Keratinocyte (primary cell): ENCODE data around the gene APBB2. TPM values are rescaled to one million over a fixed set of nuclear protein-coding genes. Genes with fewer than 3 reads are reported as not detected.

ENCODE experiments used
- DNase-seq: peaks from one replicate; pipeline ENCODE4 v3.0.0-alpha.2; 2011; ENCODE audit warnings: low read depth, missing footprints, low spot score
- FAIRE-seq: peaks from 2 replicates; lab custom pipeline; 2011; peaks lifted over from hg19 to GRCh38; lab: Jason Lieb, UNC
- H2AFZ ChIP-seq: 2 replicates; pipeline ENCODE4 v1.6.0; 2012; ENCODE audit warnings: low read length, control low read depth, inconsistent platforms; ENCODE audit not compliant: control insufficient read depth
- H3K27ac ChIP-seq: 2 replicates; pipeline ENCODE4 v1.5.1; 2011; ENCODE audit warnings: low read length; ENCODE audit not compliant: control insufficient read depth, insufficient read depth
- H3K27me3 ChIP-seq: 3 replicates; pipeline ENCODE4 v1.6.0; 2011; ENCODE audit warnings: low read length; ENCODE audit not compliant: control insufficient read depth, insufficient read depth; ENCODE audit errors: extremely low read depth
- H3K36me3 ChIP-seq, 2 experiments: 2 replicates in 1 of 2; 3 replicates in 1 of 2; pipeline ENCODE4 v1.5.1; 2011; ENCODE audit warnings: low read length in 2 of 2, mild to moderate bottlenecking in 1 of 2; ENCODE audit not compliant: control insufficient read depth in 2 of 2, insufficient read depth in 2 of 2; ENCODE audit errors: extremely low read depth in 1 of 2
- H3K4me1 ChIP-seq: 3 replicates; pipeline ENCODE4 v1.5.1; 2011; ENCODE audit warnings: low read length; ENCODE audit not compliant: control insufficient read depth, insufficient read depth; ENCODE audit errors: extremely low read depth
- H3K4me2 ChIP-seq: 3 replicates; pipeline ENCODE4 v1.6.0; 2011; ENCODE audit warnings: low read depth, low read length; ENCODE audit not compliant: control insufficient read depth, insufficient read depth; ENCODE audit errors: extremely low read depth
- H3K4me3 ChIP-seq, 3 experiments: fragments of 200-600 bp in 1 of 3; sonication (generic) in 1 of 3; 2 replicates in 2 of 3; 3 replicates in 1 of 3; pipeline ENCODE4 v1.5.1; 2011 to 2016; ENCODE audit warnings: low read length in 3 of 3, mild to moderate bottlenecking in 3 of 3, control low read depth in 2 of 3, inconsistent platforms in 1 of 3, low read depth in 1 of 3, mixed read lengths in 1 of 3, mixed run types in 1 of 3, moderate library complexity in 1 of 3; ENCODE audit not compliant: control insufficient read depth in 2 of 3, insufficient read depth in 2 of 3; ENCODE audit errors: extremely low read depth in 1 of 3
- H3K79me2 ChIP-seq: 2 replicates; pipeline ENCODE4 v1.6.0; 2012; ENCODE audit warnings: low read length; ENCODE audit not compliant: control insufficient read depth, insufficient read depth
- H3K9ac ChIP-seq: 3 replicates; pipeline ENCODE4 v1.6.0; 2011; ENCODE audit warnings: low read length; ENCODE audit not compliant: control insufficient read depth, insufficient read depth; ENCODE audit errors: extremely low read depth
- H3K9me1 ChIP-seq: 3 replicates; pipeline ENCODE4 v1.6.0; 2011; ENCODE audit warnings: low read length; ENCODE audit not compliant: control insufficient read depth, insufficient read depth; ENCODE audit errors: extremely low read depth
- H3K9me3 ChIP-seq: 2 replicates; pipeline ENCODE4 v1.5.1; 2012; ENCODE audit warnings: low read depth, low read length; ENCODE audit not compliant: control insufficient read depth
- H4K20me1 ChIP-seq: 3 replicates; pipeline ENCODE4 v1.6.0; 2011; ENCODE audit warnings: low read length; ENCODE audit not compliant: control insufficient read depth, insufficient read depth; ENCODE audit errors: extremely low read depth
- EZH2 ChIP-seq: IDR thresholded peaks from one replicate; pipeline ENCODE4 v1.6.1; 2012; ENCODE audit warnings: inconsistent platforms, mild to moderate bottlenecking, low read length, moderate library complexity
- dilution Hi-C: fragments of 300-500 bp; cut with MboI; formaldehyde crosslinking; loops from one replicate; pipeline ENCODE4 v1.7.0; 2020; ENCODE audit warnings: low sequenced_read_pairs; ENCODE audit not compliant: extremely low pct_ligation_motif_present
- polyA plus RNA-seq, 5 experiments: library from polyadenylated mRNA; depleted of rRNA in 3 of 5; stranded (reverse) in 3 of 5; stranded (forward) in 1 of 5; unstranded in 1 of 5; fragments of >200 nt; gene quantifications; 1 replicate in 1 of 5; 2 replicates in 3 of 5; 3 replicates in 1 of 5; pipeline versions ENCODE4 v1.2.1 to v1.2.3, GENCODE V29; 2011 to 2012; ENCODE audit warnings: missing spikeins in 2 of 5, low read depth in 1 of 5, low replicate concordance in 1 of 5
- TF ChIP-seq, protein P1 (sequence below), 3 experiments: IDR thresholded peaks in 1 of 3; conservative IDR thresholded peaks in 1 of 3; optimal IDR thresholded peaks in 1 of 3; 2 replicates in 2 of 3; 3 replicates in 1 of 3; pipeline versions ENCODE3 to v1.5.1; 2011; ENCODE audit warnings: low read length in 3 of 3, mild to moderate bottlenecking in 3 of 3, moderate library complexity in 2 of 3, control low read depth in 1 of 3, inconsistent platforms in 1 of 3; ENCODE audit not compliant: insufficient read depth in 2 of 3; ENCODE audit errors: extremely low read depth in 1 of 3

Gene APBB2
- polyA plus RNA-seq, 1 donor (not counting 4 experiments of a cell fraction or from before 2014, with no cell fraction given), result 57.3 TPM

DNA sequence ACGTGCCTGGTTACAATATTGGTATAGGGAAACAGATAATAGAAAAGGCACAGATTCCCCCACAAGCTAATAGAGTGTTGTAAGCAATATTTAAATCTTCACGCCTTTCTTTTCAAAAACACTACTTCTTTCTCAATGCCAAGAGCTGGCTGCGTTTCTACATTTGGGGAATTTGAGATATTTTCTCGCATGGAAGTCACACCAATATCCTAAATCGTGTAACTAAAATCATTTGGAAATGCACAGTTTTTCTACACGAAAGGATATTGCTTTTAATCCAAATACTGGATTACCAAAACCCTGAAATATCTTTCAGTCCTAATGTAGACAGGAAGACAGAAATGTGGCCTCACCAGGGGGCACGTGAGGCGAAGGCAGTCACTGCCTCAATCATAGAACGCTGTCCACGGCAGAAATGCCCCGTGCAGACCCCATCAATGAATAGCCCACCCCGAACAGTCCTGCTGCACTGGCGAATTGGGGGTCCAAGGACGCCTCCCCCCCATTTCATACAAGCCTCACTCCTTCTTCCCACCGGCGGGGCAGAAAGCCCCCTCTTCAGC, 358.0 kb downstream of the APBB2 start:
- Histone ChIP-seq H3K36me3 (peaks cover 0 to 4% of the 10 kb centered on the region in 2 experiments), H3K27ac (no peak overlapping the region), H3K4me1 (peaks cover 2% of the 10 kb centered on the region), H3K4me2 (peak overlapping the region; percentile 35), H3K79me2 (no peaks in the 10 kb centered on the region), H3K9me1 (no peaks in the 10 kb centered on the region), H3K9ac (no peak overlapping the region), H2AFZ (no peak overlapping the region), H3K27me3 (no peaks in the 10 kb centered on the region), H3K4me3 (no peak overlapping the region), H4K20me1 (no peaks in the 10 kb centered on the region), H3K9me3 (no peaks in the 10 kb centered on the region)
- DNase-seq, result no peak
- dilution Hi-C loops, result no loop called here
- no peak for FAIRE-seq
- TF ChIP-seq, protein P1, sequence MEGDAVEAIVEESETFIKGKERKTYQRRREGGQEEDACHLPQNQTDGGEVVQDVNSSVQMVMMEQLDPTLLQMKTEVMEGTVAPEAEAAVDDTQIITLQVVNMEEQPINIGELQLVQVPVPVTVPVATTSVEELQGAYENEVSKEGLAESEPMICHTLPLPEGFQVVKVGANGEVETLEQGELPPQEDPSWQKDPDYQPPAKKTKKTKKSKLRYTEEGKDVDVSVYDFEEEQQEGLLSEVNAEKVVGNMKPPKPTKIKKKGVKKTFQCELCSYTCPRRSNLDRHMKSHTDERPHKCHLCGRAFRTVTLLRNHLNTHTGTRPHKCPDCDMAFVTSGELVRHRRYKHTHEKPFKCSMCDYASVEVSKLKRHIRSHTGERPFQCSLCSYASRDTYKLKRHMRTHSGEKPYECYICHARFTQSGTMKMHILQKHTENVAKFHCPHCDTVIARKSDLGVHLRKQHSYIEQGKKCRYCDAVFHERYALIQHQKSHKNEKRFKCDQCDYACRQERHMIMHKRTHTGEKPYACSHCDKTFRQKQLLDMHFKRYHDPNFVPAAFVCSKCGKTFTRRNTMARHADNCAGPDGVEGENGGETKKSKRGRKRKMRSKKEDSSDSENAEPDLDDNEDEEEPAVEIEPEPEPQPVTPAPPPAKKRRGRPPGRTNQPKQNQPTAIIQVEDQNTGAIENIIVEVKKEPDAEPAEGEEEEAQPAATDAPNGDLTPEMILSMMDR (optimal IDR thresholded peaks at IDR 0.05 in 1 of 3, IDR thresholded peaks at IDR 0.05 in 1 of 3, conservative IDR thresholded peaks at IDR 0.05 in 1 of 3; ENCODE audit: extremely low read depth in 1 of 3, insufficient read depth in 2 of 3, low read length in 3 of 3), result no peak
- no peak for TF ChIP-seq EZH2

DNA sequence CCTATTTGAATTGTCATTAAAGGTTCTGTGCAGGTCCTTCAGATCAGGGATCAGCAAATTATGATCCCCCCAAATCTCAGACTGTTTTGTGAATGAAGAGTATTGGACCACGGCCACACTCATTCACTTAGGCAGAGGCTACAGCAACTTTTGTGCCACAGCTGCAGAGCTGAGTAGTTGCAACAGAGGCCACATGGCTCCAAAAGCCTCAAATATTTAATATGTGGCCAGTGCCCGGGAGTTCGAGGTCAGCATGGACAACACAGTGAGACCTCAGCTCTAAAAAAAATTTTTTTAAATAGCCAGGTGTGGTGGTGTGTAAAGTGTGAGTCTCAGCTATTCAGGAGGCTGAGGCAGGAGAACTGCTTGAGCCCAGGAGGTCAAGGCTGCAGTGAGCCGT, 363.8 kb downstream of the APBB2 start:
- H3K36me3 ChIP-seq, result peaks cover 0 to 5% of the 10 kb centered on the region in 2 experiments
- H3K4me1 ChIP-seq, result peaks cover 4% of the 10 kb centered on the region
- H2AFZ ChIP-seq, result no peak overlapping the region
- no peaks in the 10 kb centered on the region for H4K20me1 ChIP-seq
- H3K27ac ChIP-seq, result no peak overlapping the region
- no peak for FAIRE-seq
- dilution Hi-C loops, result no loop called here
- no peak for TF ChIP-seq EZH2
- TF ChIP-seq, protein P1 (optimal IDR thresholded peaks at IDR 0.05 in 1 of 3, IDR thresholded peaks at IDR 0.05 in 1 of 3, conservative IDR thresholded peaks at IDR 0.05 in 1 of 3; ENCODE audit: extremely low read depth in 1 of 3, insufficient read depth in 2 of 3, low read length in 3 of 3), result no peak
- H3K4me2 ChIP-seq, result no peak overlapping the region
- no peaks in the 10 kb centered on the region for H3K9me3 ChIP-seq
- H3K4me3 ChIP-seq, result no peak overlapping the region
- no peaks in the 10 kb centered on the region for H3K27me3 ChIP-seq
- H3K79me2 ChIP-seq, result no peaks in the 10 kb centered on the region
- DNase-seq, result no peak
- H3K9me1 ChIP-seq, result no peaks in the 10 kb centered on the region
- no peak overlapping the region for H3K9ac ChIP-seq
